Activated CD4-positive, alpha-beta T cell treated with anti-CD3 and anti-CD28 coated beads, Interleukin-2, amount 10 ng/mL, durations not matched to agents 7 days and 5 days (primary cell): ENCODE measurements around the gene RBM38. TPM values are rescaled to one million over a fixed set of nuclear protein-coding genes. Genes with fewer than 3 reads are reported as not detected.
"Not testable (repeated sequence)": the region's sequence is repeated elsewhere in the genome, so short reads cannot be mapped to it uniquely, and the experiment has no call there.

Experiments used
- CTCF ChIA-PET: fragments of 350-600 bp; sonication (Branson Sonifier 250); formaldehyde crosslinking; loops from one replicate; lab custom pipeline; 2021; ENCODE audit warnings: antibody characterized with exemption; lab: Charles Lee
- POLR2A ChIA-PET: fragments of 350-600 bp; sonication (Branson Sonifier 250); formaldehyde crosslinking; loops from one replicate; lab custom pipeline; 2021; ENCODE audit warnings: antibody characterized with exemption; lab: Charles Lee
- DNase-seq: peaks from one replicate; pipeline ENCODE4 v3.0.0-alpha.2; 2020
- H3K27ac Mint-ChIP-seq: one replicate; pipeline ENCODE4 v1.8.0; 2021; ENCODE audit warnings: mild to moderate bottlenecking, moderate library complexity, mixed read lengths
- H3K27me3 Mint-ChIP-seq: one replicate; pipeline ENCODE4 v1.8.0; 2021; ENCODE audit warnings: mixed read lengths
- H3K36me3 Mint-ChIP-seq: one replicate; pipeline ENCODE4 v1.8.0; 2021; ENCODE audit warnings: low read depth, mixed read lengths
- H3K4me1 Mint-ChIP-seq: one replicate; pipeline ENCODE4 v1.8.0; 2021; ENCODE audit warnings: mixed read lengths
- H3K4me3 Mint-ChIP-seq: one replicate; pipeline ENCODE4 v1.8.0; 2021; ENCODE audit warnings: mild to moderate bottlenecking, moderate library complexity, mixed read lengths
- H3K9me3 Mint-ChIP-seq: one replicate; pipeline ENCODE4 v1.8.0; 2021; ENCODE audit warnings: mixed read lengths
- total RNA-seq, 2 experiments: library from RNA; stranded (reverse); gene quantifications; one replicate each; pipeline ENCODE4 v1.2.3, GENCODE V29; 2021

Gene RBM38
- total RNA-seq, 2 experiments from 2014 or later = 97.3 to 98.8 TPM

DNA sequence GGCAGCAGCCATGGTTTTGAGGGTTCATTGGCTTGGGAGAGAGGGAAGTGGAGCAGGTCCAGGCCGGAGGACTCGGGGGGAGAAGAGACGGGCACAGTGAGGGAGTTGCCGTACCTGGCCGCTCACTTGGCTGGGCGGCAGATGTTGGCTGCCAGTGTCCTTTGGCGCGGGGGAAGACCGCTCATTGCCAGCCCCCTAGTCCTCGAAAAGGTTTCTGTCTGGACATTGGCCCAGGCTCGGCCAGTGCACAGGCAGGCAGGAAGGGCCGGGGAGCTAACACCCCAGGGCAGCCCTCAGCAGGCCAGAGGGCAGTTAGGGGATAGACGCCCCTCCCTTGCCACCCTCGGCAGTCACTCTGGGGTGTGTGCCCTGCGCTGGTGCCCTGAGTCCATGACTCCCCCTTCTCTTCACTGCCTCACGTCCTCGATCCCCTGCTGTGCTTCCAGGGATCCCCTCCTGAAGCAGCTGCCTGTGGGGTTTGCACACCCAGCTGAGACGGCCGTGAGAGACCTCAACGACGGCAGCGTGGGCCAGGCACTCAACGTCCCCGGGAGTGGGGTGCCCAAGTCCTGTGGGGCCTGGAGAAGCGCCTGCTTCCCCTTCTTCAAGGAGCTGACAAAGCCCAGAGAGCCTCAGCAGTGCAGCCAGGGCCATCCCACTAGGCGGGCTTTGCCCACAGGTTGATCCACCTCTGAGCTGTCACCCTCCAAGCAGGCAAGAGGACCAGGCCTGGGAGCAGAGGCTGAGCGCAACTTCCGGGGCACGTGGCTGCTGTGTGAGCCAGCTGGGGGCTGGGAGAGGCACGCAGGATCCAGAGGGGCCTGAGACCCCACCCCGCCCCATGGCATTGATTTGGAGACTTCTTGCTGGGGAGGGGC is 20.4 kb downstream of the RBM38 start:
- ChIA-PET POLR2A (no interaction called here), CTCF (interaction anchor here (1.6 kb wide), 1 partner anchor 18 kb away, joined by 7 read pairs; no protein-coding TSS in a partner anchor)
- DNase-seq = no peak
- Mint-ChIP-seq H3K36me3 (peaks cover 32% of the 10 kb centered on the region), H3K4me3 (no peak overlapping the region), H3K27ac (no peak overlapping the region), H3K4me1 (peaks cover 13% of the 10 kb centered on the region), H3K9me3 (no peaks in the 10 kb centered on the region), H3K27me3 (no peaks in the 10 kb centered on the region)

DNA sequence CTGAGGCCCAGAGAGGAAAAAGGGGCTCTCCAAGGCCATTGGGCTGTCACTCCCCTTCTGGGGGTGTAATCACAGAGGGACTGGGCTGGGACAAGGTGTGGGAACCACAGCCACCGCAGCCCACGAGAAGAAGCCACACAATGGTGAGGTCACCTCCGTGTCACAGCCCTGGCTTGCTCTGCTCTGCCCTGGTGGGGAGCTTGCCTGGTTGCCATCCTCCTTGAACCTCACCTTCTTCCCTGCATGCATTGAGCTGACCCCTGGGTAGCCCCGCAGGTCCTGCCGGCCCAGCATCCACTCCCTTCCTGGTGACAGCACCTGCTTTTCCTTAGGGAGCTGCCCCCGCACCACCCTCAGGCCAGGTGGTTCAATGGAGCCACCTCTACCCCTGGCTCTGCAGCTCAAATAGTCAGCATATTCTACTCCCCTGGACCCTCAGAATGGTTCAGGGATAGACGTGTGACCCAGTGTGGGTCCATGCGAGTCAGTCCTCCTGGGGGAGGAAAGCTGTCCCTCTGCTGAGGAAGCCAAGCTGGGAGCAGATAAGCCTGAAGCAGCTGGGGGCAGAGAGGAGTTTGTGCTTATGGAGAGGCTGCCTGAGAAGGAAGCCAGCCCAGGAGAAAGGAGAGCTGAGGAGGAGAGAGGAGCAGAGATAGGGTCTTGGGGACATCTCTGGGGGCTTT is 21.3 kb downstream of the RBM38 start:
- DNase-seq = no peak
- Mint-ChIP-seq H3K9me3 (no peaks in the 10 kb centered on the region), H3K27me3 (peaks cover 4% of the 10 kb centered on the region), H3K4me1 (peaks cover 15% of the 10 kb centered on the region), H3K4me3 (no peak overlapping the region), H3K36me3 (peaks cover 24% of the 10 kb centered on the region), H3K27ac (no peak overlapping the region)
- ChIA-PET POLR2A (no interaction called here), CTCF (interaction anchor here (1.0 to 1.6 kb wide), 5 partner anchors 11 to 19 kb away, joined by 3 to 7 read pairs (median 5); no protein-coding TSS in a partner anchor)

GRCh38 chr20:57413986-57414385 is 22.8 kb downstream of the RBM38 start:
- peaks cover 21% of the 10 kb centered on the region for H3K4me1 Mint-ChIP-seq
- H3K36me3 Mint-ChIP-seq = peaks cover 15% of the 10 kb centered on the region
- H3K27me3 Mint-ChIP-seq = peaks cover 4% of the 10 kb centered on the region
- H3K27ac Mint-ChIP-seq = no peak overlapping the region
- H3K4me3 Mint-ChIP-seq = no peak overlapping the region
- DNase-seq = no peak
- CTCF ChIA-PET = interaction anchor here (0.8 to 1.4 kb wide), 5 partner anchors 12 to 26 kb away, joined by 3 to 5 read pairs (median 3); no protein-coding TSS in a partner anchor
- H3K9me3 Mint-ChIP-seq = no peaks in the 10 kb centered on the region
- POLR2A ChIA-PET = no interaction called here

- DNase-seq = no peak
- Mint-ChIP-seq H3K27me3 (peaks cover 4% of the 10 kb centered on the region), H3K4me1 (peaks cover 22% of the 10 kb centered on the region), H3K27ac (no peak overlapping the region), H3K9me3 (no peaks in the 10 kb centered on the region), H3K4me3 (no peak overlapping the region), H3K36me3 (peaks cover 7% of the 10 kb centered on the region)
- CTCF ChIA-PET = interaction anchor here (1.2 kb wide), 1 partner anchor 19 kb away, joined by 3 read pairs; no protein-coding TSS in a partner anchor
- POLR2A ChIA-PET = no interaction called here
Observed at GRCh38 chr20:57414867-57415592, 23.8 kb downstream of the RBM38 start.

- no peaks in the 10 kb centered on the region for H3K9me3 Mint-ChIP-seq
- H3K4me3 Mint-ChIP-seq = no peak overlapping the region
- peak overlapping the region; percentile 58 for H3K27ac Mint-ChIP-seq
- H3K4me1 Mint-ChIP-seq = peaks cover 21% of the 10 kb centered on the region
- ChIA-PET POLR2A (no interaction called here), CTCF (interaction anchor here (1.1 to 1.8 kb wide), 2 partner anchors 17 to 25 kb away, joined by 3 to 4 read pairs; partner anchors contain the start of gene RBM38)
- H3K27me3 Mint-ChIP-seq = peaks cover 4% of the 10 kb centered on the region
- H3K36me3 Mint-ChIP-seq = peaks cover 3% of the 10 kb centered on the region
- DNase-seq = no peak
Observed at GRCh38 chr20:57415771-57416170, 24.6 kb downstream of the RBM38 start.

DNA sequence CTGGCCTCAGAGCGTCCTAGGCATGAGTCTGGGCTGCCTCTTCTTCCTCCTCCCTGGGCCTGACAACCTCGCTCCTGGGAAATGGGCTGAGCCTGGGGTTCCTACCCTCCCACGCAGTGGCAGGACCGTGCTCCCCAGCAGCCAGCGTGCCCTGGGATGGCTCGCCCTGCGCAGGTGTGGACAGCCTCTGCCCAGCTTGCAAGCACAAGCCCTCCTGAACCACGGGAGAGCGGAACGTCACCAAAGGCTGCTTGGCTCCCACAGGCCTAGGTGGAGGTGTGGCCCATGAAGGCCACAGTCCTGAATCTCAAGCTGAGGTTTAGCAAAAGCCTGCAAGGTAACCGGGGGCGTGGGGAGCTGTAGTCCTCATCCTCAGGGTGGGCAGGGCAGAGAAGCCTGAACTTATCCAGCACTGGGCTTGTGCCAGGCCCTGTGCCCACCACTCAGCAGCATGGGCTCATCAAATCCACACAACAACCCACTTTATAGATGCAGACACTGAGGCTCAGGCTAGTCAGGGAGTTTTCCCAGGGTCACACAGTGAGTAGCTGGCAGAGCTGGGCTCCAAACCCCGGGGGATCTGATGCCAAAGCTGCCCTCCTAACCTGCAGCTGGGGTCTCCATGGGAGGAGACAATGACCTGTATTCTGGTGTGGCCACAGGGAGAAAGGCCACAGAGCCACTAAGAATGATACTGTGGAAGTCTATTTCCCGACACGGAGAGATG is 25.3 kb downstream of the RBM38 start:
- DNase-seq = no peak
- Mint-ChIP-seq H3K27ac (peak overlapping the region; percentile 50), H3K27me3 (peaks cover 4% of the 10 kb centered on the region), H3K4me3 (no peak overlapping the region), H3K36me3 (no peaks in the 10 kb centered on the region), H3K9me3 (no peaks in the 10 kb centered on the region), H3K4me1 (peaks cover 16% of the 10 kb centered on the region)
- POLR2A ChIA-PET = interaction anchor here (0.8 kb wide), 1 partner anchor 25 kb away, joined by 3 read pairs; the partner anchor contains the start of gene RBM38
- CTCF ChIA-PET = interaction anchor here (1.1 to 1.8 kb wide), 2 partner anchors 17 to 26 kb away, joined by 3 to 4 read pairs; partner anchors contain the start of gene RBM38

DNA sequence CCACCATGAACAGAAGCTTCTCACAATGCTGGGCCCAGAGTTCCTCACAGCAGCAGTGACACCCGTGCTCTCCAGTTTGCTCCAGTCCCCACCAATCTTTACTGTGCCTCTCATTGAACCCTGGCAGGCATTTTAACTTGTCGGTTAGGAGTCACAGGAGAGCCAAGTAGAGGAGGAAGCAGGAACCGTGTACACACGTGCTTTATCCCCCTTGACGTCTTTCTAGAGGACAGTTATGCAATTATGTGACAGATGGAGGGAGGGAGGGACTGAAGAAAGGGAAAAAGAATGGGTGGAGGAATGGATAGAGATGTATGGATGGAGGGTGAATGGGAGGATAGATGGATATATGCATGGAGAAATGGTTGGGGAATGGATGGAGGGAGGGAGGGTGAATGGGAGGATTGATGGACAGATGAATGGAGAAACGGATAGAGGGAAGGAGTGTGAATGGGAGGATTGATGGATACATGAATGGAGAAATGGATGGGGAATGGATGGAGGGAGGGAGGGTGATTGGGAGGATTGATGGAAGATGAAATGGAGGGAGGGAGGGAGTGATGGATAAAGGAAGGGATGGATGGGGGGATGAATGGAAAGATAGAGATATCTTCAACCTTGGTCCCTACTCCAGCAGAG is 26.0 kb downstream of the RBM38 start:
- no peaks in the 10 kb centered on the region for H3K9me3 Mint-ChIP-seq
- CTCF ChIA-PET = interaction anchor here (1.1 to 2.2 kb wide), 3 partner anchors 11 to 27 kb away, joined by 3 to 9 read pairs (median 4); partner anchors contain the start of gene RBM38

GRCh38 chr20:57417830-57418780 is 26.9 kb downstream of the RBM38 start:
- Mint-ChIP-seq H3K36me3 (no peaks in the 10 kb centered on the region), H3K4me3 (no peak overlapping the region), H3K27me3 (peaks cover 4% of the 10 kb centered on the region), H3K9me3 (no peaks in the 10 kb centered on the region), H3K4me1 (peaks cover 14% of the 10 kb centered on the region), H3K27ac (no peak overlapping the region)
- POLR2A ChIA-PET = no interaction called here
- no peak for DNase-seq
- CTCF ChIA-PET = interaction anchor here (0.6 to 2.2 kb wide), 3 partner anchors 10 to 87 kb away, joined by 3 to 9 read pairs (median 4); no protein-coding TSS in a partner anchor

More for the DNA sequence above, 26.0 kb downstream of the RBM38 start:
- POLR2A ChIA-PET = interaction anchor here (0.8 kb wide), 1 partner anchor 26 kb away, joined by 3 read pairs; the partner anchor contains the start of gene RBM38
- Mint-ChIP-seq H3K27ac (peak overlapping the region; percentile 19), H3K27me3 (peaks cover 4% of the 10 kb centered on the region), H3K4me3 (no peak overlapping the region), H3K4me1 (peaks cover 18% of the 10 kb centered on the region), H3K36me3 (no peaks in the 10 kb centered on the region)
- DNase-seq = no peak

- POLR2A ChIA-PET, DNase-seq, H3K36me3 Mint-ChIP-seq, H3K9me3 Mint-ChIP-seq, CTCF ChIA-PET, H3K4me3 Mint-ChIP-seq, H3K27ac Mint-ChIP-seq, H3K27me3 Mint-ChIP-seq: not testable (repeated sequence)
- H3K4me1 Mint-ChIP-seq = peaks cover 25% of the 10 kb centered on the region
Observed at GRCh38 chr20:57419479-57419878, 28.3 kb downstream of the RBM38 start.

DNA sequence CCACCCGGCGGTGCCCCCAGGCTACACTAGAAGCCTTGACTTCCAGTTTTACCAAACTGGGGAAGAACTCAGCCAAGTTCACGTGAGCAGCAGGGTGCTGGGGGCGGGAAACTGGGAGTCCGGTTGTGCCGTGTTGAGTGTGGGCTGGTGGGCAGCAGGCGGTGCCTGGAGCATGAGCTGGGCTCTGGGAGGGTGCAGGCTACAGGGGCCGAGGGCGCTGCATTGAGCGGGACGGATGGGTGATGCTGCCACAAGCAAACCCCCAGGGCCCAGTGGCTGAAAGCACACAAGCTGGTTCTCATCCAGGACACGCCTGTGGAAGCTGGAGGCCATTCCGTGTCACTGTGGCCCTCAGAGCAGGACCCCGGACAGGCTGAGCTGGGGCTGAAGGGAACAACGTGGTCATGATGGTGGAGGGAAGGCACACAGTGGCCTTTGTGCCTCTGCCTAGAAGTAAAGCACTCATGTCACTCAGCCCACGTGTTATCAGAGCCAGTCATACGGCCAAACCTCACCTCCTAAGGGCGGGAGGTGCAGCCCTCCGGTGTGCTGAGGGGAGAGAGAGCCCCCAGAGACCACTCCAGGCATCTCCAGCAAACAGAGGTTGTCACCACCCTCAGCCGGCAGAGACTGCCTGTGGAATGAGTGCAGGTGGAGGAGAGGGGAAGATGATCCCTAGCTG is 29.5 kb downstream of the RBM38 start:
- DNase-seq = no peak
- CTCF ChIA-PET = interaction anchor here (0.8 kb wide), 1 partner anchor 31 kb away, joined by 3 read pairs; no protein-coding TSS in a partner anchor
- Mint-ChIP-seq H3K36me3 (no peaks in the 10 kb centered on the region), H3K27me3 (peaks cover 4% of the 10 kb centered on the region), H3K4me1 (peaks cover 35% of the 10 kb centered on the region), H3K27ac (peak overlapping the region; percentile 46), H3K4me3 (no peak overlapping the region), H3K9me3 (no peaks in the 10 kb centered on the region)
- POLR2A ChIA-PET = no interaction called here
